ENCODE results near the gene FAM170B. TPM values are rescaled to one million over a fixed set of nuclear protein-coding genes. Genes with fewer than 3 reads are reported as not detected.

The FAM170B gene
- total and polyA plus RNA-seq, 8 donors, result not detected

GRCh38 chr10:49173201-49173772, 39.5 kb upstream of the FAM170B start:
- H3K9me3 ChIP-seq, result no peaks in the 10 kb centered on the region
- TF ChIP-seq POLR2A (IDR thresholded peaks at IDR 0.05) (no peak), CTCF (IDR thresholded peaks at IDR 0.05) (no peak), POLR2AphosphoS5 (IDR thresholded peaks at IDR 0.05) (no peak), EP300 (IDR thresholded peaks at IDR 0.05) (no peak)
- DNase-seq, result no peak
- H3K27me3 ChIP-seq, result no peaks in the 10 kb centered on the region
- intact Hi-C loops (cut with DNase I; ENCODE audit: low total_unique reads), result no loop called here
- H3K36me3 ChIP-seq, result no peaks in the 10 kb centered on the region
- H3K4me1 ChIP-seq, result peaks cover 0 to 29% (median 7%) of the 10 kb centered on the region in 4 donors
- no peak overlapping the region for H3K4me3 ChIP-seq
- H3K27ac ChIP-seq, result no peak overlapping the region
- 77 to 83% (median 82%) methylated on average over 11 of the region's 11 CpGs for WGBS, 5 donors

- Histone ChIP-seq H3K4me1 (peaks cover 0 to 24% (median 7%) of the 10 kb centered on the region in 4 donors), H3K4me3 (no peak overlapping the region), H3K27me3 (no peaks in the 10 kb centered on the region), H3K9me3 (no peaks in the 10 kb centered on the region), H3K27ac (no peak overlapping the region), H3K36me3 (peaks cover 0 to under 1% (median 0%) of the 10 kb centered on the region in 4 donors)
- WGBS, 5 donors, result 75 to 93% (median 81%) methylated on average over 2 to 3 of the region's 3 CpGs
- intact Hi-C loops (cut with DNase I; ENCODE audit: low total_unique reads), result no loop called here
- DNase-seq, result no peak
- TF ChIP-seq POLR2A (IDR thresholded peaks at IDR 0.05), result no peak
- TF ChIP-seq EP300 (IDR thresholded peaks at IDR 0.05), result no peak
- no peak for TF ChIP-seq CTCF (IDR thresholded peaks at IDR 0.05)
- no peak for TF ChIP-seq POLR2AphosphoS5 (IDR thresholded peaks at IDR 0.05)
Observed at GRCh38 chr10:49172777-49173132, 38.9 kb upstream of the FAM170B start.

GRCh38 chr10:49172061-49172776, 38.4 kb upstream of the FAM170B start:
- Histone ChIP-seq H3K4me1 (peaks cover 0 to 18% (median 5%) of the 10 kb centered on the region in 4 donors), H3K27me3 (no peaks in the 10 kb centered on the region), H3K36me3 (peaks cover 0 to 5% (median 0%) of the 10 kb centered on the region in 4 donors), H3K9me3 (no peaks in the 10 kb centered on the region), H3K4me3 (no peak overlapping the region), H3K27ac (no peak overlapping the region)
- DNase-seq, result no peak
- WGBS, 5 donors, result 80 to 91% (median 85%) methylated on average over 4 of the region's 4 CpGs
- intact Hi-C loops (cut with DNase I; ENCODE audit: low total_unique reads), result no loop called here
- TF ChIP-seq CTCF (IDR thresholded peaks at IDR 0.05) (no peak), EP300 (IDR thresholded peaks at IDR 0.05) (no peak), POLR2A (IDR thresholded peaks at IDR 0.05) (no peak), POLR2AphosphoS5 (IDR thresholded peaks at IDR 0.05) (no peak)

- DNase-seq, result no peak
- no peaks in the 10 kb centered on the region for H3K9me3 ChIP-seq
- H3K27ac ChIP-seq, result no peak overlapping the region
- H3K4me1 ChIP-seq, result peaks cover 0 to 11% (median 0%) of the 10 kb centered on the region in 4 donors
- intact Hi-C loops (cut with DNase I; ENCODE audit: low total_unique reads), result no loop called here
- no peaks in the 10 kb centered on the region for H3K27me3 ChIP-seq
- 64 to 80% (median 79%) methylated on average over 6 to 7 of the region's 7 CpGs for WGBS, 5 donors
- TF ChIP-seq POLR2A (IDR thresholded peaks at IDR 0.05) (no peak), POLR2AphosphoS5 (IDR thresholded peaks at IDR 0.05) (no peak), CTCF (IDR thresholded peaks at IDR 0.05) (no peak), EP300 (IDR thresholded peaks at IDR 0.05) (no peak)
- H3K4me3 ChIP-seq, result no peak overlapping the region
- peaks cover 0 to 13% (median 0%) of the 10 kb centered on the region in 4 donors for H3K36me3 ChIP-seq
Observed at GRCh38 chr10:49171326-49172060, 37.7 kb upstream of the FAM170B start.
